ENCODE results near the gene SLAMF8. TPM values are rescaled to one million over a fixed set of nuclear protein-coding genes. Genes with fewer than 3 reads are reported as not detected.
A peak's percentile ranks its signal among the peaks of the same experiment; 100 is the strongest.

SLAMF8 gene
- total RNA-seq, 4 donors from 2014 or later: 2.7 to 5.5 (median 3.9) TPM

DNA sequence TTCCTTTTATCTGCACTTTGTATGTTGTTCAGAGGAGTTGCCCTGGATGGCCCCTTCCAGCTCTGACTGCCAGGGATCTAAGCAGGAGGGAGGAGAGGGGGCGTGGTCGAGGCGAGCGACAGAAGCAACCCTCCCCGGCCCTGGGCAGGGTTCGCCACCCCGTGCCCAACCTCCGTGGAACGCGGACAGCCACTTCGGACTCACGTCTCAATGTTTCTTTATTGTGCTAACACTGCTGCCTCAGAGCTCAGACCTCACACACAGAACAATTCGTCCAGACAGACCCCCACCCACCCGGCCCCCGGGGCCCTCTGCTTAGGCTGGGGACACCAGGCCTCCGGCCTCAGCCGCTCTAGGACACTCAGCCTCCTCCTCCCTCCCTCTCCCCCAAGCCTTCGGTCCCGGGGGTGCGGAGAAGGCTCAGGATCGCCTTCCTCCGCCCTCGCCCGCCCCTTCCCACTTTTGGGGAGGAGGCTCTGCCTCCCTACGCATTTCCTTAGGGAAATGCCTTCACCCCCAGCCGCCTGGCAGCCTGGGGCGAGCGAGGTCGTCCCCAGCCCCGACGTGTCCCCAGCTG, 27.5 kb downstream of the SLAMF8 start:
- Histone ChIP-seq H3K27ac (peak overlapping the region; percentile 95), H3K27me3 (no peaks in the 10 kb centered on the region), H3K9me3 (no peaks in the 10 kb centered on the region), H3K4me1 (peaks cover 36% of the 10 kb centered on the region), H3K36me3 (no peaks in the 10 kb centered on the region), H3K4me3 (peak overlapping the region; percentile 67)
- DNase-seq (ENCODE audit: low spot score in 2 of 2): peak; percentile 83 to 87
- TF ChIP-seq POLR2A (IDR thresholded peaks at IDR 0.05) (no peak), EP300 (IDR thresholded peaks at IDR 0.05) (no peak), POLR2AphosphoS5 (IDR thresholded peaks at IDR 0.05) (no peak)
- TF ChIP-seq, protein P1, sequence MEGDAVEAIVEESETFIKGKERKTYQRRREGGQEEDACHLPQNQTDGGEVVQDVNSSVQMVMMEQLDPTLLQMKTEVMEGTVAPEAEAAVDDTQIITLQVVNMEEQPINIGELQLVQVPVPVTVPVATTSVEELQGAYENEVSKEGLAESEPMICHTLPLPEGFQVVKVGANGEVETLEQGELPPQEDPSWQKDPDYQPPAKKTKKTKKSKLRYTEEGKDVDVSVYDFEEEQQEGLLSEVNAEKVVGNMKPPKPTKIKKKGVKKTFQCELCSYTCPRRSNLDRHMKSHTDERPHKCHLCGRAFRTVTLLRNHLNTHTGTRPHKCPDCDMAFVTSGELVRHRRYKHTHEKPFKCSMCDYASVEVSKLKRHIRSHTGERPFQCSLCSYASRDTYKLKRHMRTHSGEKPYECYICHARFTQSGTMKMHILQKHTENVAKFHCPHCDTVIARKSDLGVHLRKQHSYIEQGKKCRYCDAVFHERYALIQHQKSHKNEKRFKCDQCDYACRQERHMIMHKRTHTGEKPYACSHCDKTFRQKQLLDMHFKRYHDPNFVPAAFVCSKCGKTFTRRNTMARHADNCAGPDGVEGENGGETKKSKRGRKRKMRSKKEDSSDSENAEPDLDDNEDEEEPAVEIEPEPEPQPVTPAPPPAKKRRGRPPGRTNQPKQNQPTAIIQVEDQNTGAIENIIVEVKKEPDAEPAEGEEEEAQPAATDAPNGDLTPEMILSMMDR (IDR thresholded peaks at IDR 0.05): no peak
- WGBS: 0% methylated on average over 16 of the region's 31 CpGs

- peak in 1 of 2 donors; percentile 77 for TF ChIP-seq POLR2A (IDR thresholded peaks at IDR 0.05)
- TF ChIP-seq, protein P1 (IDR thresholded peaks at IDR 0.05): peak in 1 of 2 donors; percentile 10
- TF ChIP-seq POLR2AphosphoS5 (IDR thresholded peaks at IDR 0.05): peak in 1 of 3 donors; percentile 52
- no peak for TF ChIP-seq EP300 (IDR thresholded peaks at IDR 0.05)
- Histone ChIP-seq H3K4me1 (peaks cover 41% of the 10 kb centered on the region), H3K9me3 (no peaks in the 10 kb centered on the region), H3K4me3 (peak overlapping the region; percentile 67), H3K27ac (peak overlapping the region; percentile 95), H3K36me3 (no peaks in the 10 kb centered on the region), H3K27me3 (no peaks in the 10 kb centered on the region)
- WGBS: 0% methylated on average over 9 of the region's 59 CpGs
- DNase-seq (ENCODE audit: low spot score in 2 of 2): peak; percentile 87 to 93
Observed at GRCh38 chr1:159854693-159855192, 28.1 kb downstream of the SLAMF8 start.

GRCh38 chr1:159855709-159856108, 29.0 kb downstream of the SLAMF8 start:
- WGBS: 72% methylated on average over 12 of the region's 34 CpGs
- no peak overlapping the region for H3K27ac ChIP-seq
- TF ChIP-seq, protein P1 (IDR thresholded peaks at IDR 0.05): no peak
- TF ChIP-seq EP300 (IDR thresholded peaks at IDR 0.05): no peak
- TF ChIP-seq POLR2AphosphoS5 (IDR thresholded peaks at IDR 0.05): no peak
- TF ChIP-seq POLR2A (IDR thresholded peaks at IDR 0.05): no peak
- no peak for DNase-seq (ENCODE audit: low spot score in 2 of 2)
- no peaks in the 10 kb centered on the region for H3K27me3 ChIP-seq
- no peaks in the 10 kb centered on the region for H3K36me3 ChIP-seq
- H3K4me1 ChIP-seq: peaks cover 40% of the 10 kb centered on the region
- peak overlapping the region; percentile 67 for H3K4me3 ChIP-seq
- no peaks in the 10 kb centered on the region for H3K9me3 ChIP-seq

- H3K4me3 ChIP-seq: no peak overlapping the region
- WGBS: 95% methylated on average over 1 of the region's 1 CpG
Observed at GRCh38 chr1:159856576-159856975, 29.9 kb downstream of the SLAMF8 start.

DNA sequence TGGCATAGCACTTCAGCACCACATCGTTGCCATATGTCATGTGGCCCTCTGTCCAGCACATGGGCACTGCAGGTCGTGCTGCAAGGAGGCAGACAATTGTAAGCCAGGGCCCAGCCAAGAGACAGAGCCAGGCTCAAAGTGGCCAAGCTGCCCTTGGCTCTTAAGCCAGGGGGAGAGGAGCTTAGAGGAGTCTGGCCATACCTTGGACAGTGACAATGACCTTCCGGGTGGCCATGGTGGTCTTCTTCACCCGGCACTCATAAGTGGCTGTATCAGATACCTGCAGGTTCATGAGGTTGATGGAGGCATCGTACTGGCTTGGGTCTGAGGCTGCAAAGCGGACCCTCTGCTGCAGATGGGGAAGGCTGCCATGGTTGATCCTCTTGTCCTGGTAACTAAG, 31.2 kb downstream of the SLAMF8 start:
- Histone ChIP-seq H3K9me3 (no peaks in the 10 kb centered on the region), H3K4me1 (peaks cover 56% of the 10 kb centered on the region), H3K27ac (no peak overlapping the region), H3K36me3 (no peaks in the 10 kb centered on the region), H3K27me3 (no peaks in the 10 kb centered on the region), H3K4me3 (no peak overlapping the region)
- TF ChIP-seq, protein P1 (IDR thresholded peaks at IDR 0.05): no peak
- TF ChIP-seq POLR2A (IDR thresholded peaks at IDR 0.05) (no peak), EP300 (IDR thresholded peaks at IDR 0.05) (no peak), POLR2AphosphoS5 (IDR thresholded peaks at IDR 0.05) (no peak)
- no peak for DNase-seq (ENCODE audit: low spot score in 2 of 2)
- 93% methylated on average over 6 of the region's 6 CpGs for WGBS

More at GRCh38 chr1:159856576-159856975, 29.9 kb downstream of the SLAMF8 start:
- Histone ChIP-seq H3K27me3 (no peaks in the 10 kb centered on the region), H3K9me3 (no peaks in the 10 kb centered on the region), H3K27ac (no peak overlapping the region), H3K4me1 (peaks cover 46% of the 10 kb centered on the region), H3K36me3 (no peaks in the 10 kb centered on the region)
- no peak for DNase-seq (ENCODE audit: low spot score in 2 of 2)
- no peak for TF ChIP-seq POLR2A (IDR thresholded peaks at IDR 0.05)
- TF ChIP-seq, protein P1 (IDR thresholded peaks at IDR 0.05): no peak
- no peak for TF ChIP-seq POLR2AphosphoS5 (IDR thresholded peaks at IDR 0.05)
- TF ChIP-seq EP300 (IDR thresholded peaks at IDR 0.05): no peak

Measured in suprapubic skin (tissue), 4 donors.